ENCODE data around the gene EMID1. TPM values are rescaled to one million over a fixed set of nuclear protein-coding genes. Genes with fewer than 3 reads are reported as not detected.

EMID1 gene
- total RNA-seq, 1 experiment from 2014 or later, result 1.1 TPM

- Histone ChIP-seq H3K4me3 (no peak overlapping the region), H4K20me1 (ENCODE audit: insufficient read depth) (no peaks in the 10 kb centered on the region), H3K4me2 (no peak overlapping the region), H3K27me3 (ENCODE audit: insufficient read depth, low read depth) (peaks cover 3% of the 10 kb centered on the region; the same call in 1 of the 2 replicates), H3K9me2 (ENCODE audit: insufficient read depth) (no peaks in the 10 kb centered on the region), H3K36me3 (ENCODE audit: low read depth) (no peaks in the 10 kb centered on the region), H3K4me1 (replicated peaks; ENCODE audit: insufficient read depth) (no peaks in the 10 kb centered on the region), H2AFZ (no peak overlapping the region), H3K27ac (no peak overlapping the region), H3K79me2 (ENCODE audit: low read depth) (no peaks in the 10 kb centered on the region), H3F3A (ENCODE audit: insufficient read depth, low read depth) (no peaks in the 10 kb centered on the region), H3K9me3 (ENCODE audit: insufficient read depth, low read depth) (no peaks in the 10 kb centered on the region)
- CTCF ChIA-PET, result no interaction called here
- POLR2A ChIA-PET (ENCODE audit: unreplicated experiment), result no interaction called here
- intact Hi-C loops (cut with micrococcal nuclease; ENCODE audit: unreplicated experiment), result no loop called here
- DNase-seq, result no peak
- BruUV-seq (replicated peaks), result no TSS peak
- TF ChIP-seq CTCF (conservative IDR thresholded peaks at IDR 0.05) (no peak), EZH2 (IDR thresholded peaks at IDR 0.05; ENCODE audit: low read depth) (no peak)
Observed at GRCh38 chr22:29165321-29166060, 40.2 kb upstream of the EMID1 start.

- H3K79me2 ChIP-seq (ENCODE audit: low read depth), result no peaks in the 10 kb centered on the region
- ChIA-PET CTCF (no interaction called here), POLR2A (ENCODE audit: unreplicated experiment) (no interaction called here)
- TF ChIP-seq EZH2 (IDR thresholded peaks at IDR 0.05; ENCODE audit: low read depth), result no peak
- no peak for TF ChIP-seq CTCF (conservative IDR thresholded peaks at IDR 0.05)
- no peaks in the 10 kb centered on the region for H3K9me2 ChIP-seq (ENCODE audit: insufficient read depth)
- H3K4me3 ChIP-seq, result no peak overlapping the region
- H3K36me3 ChIP-seq (ENCODE audit: low read depth), result no peaks in the 10 kb centered on the region
- BruUV-seq (replicated peaks), result no TSS peak
- no peak overlapping the region for H2AFZ ChIP-seq
- DNase-seq, result no peak
- H3K4me2 ChIP-seq, result no peak overlapping the region
- H3F3A ChIP-seq (ENCODE audit: insufficient read depth, low read depth), result no peaks in the 10 kb centered on the region
- no peaks in the 10 kb centered on the region for H4K20me1 ChIP-seq (ENCODE audit: insufficient read depth)
- H3K4me1 ChIP-seq (replicated peaks; ENCODE audit: insufficient read depth), result no peaks in the 10 kb centered on the region
- peaks cover 7% of the 10 kb centered on the region; the same call in 1 of the 2 replicates for H3K27me3 ChIP-seq (ENCODE audit: insufficient read depth, low read depth)
- intact Hi-C loops (cut with micrococcal nuclease; ENCODE audit: unreplicated experiment), result no loop called here
- H3K9me3 ChIP-seq (ENCODE audit: insufficient read depth, low read depth), result no peaks in the 10 kb centered on the region
- no peak overlapping the region for H3K27ac ChIP-seq
Observed at GRCh38 chr22:29166180-29166579, 39.5 kb upstream of the EMID1 start.

GRCh38 chr22:29167032-29167911 is 38.4 kb upstream of the EMID1 start:
- Histone ChIP-seq H3K27ac (no peak overlapping the region), H3K4me1 (replicated peaks; ENCODE audit: insufficient read depth) (no peaks in the 10 kb centered on the region), H3K9me2 (ENCODE audit: insufficient read depth) (no peaks in the 10 kb centered on the region), H3F3A (ENCODE audit: insufficient read depth, low read depth) (no peaks in the 10 kb centered on the region), H4K20me1 (ENCODE audit: insufficient read depth) (no peaks in the 10 kb centered on the region), H3K79me2 (ENCODE audit: low read depth) (no peaks in the 10 kb centered on the region), H2AFZ (no peak overlapping the region), H3K36me3 (ENCODE audit: low read depth) (no peaks in the 10 kb centered on the region), H3K4me3 (no peak overlapping the region), H3K27me3 (ENCODE audit: insufficient read depth, low read depth) (peaks cover 14% of the 10 kb centered on the region), H3K9me3 (ENCODE audit: insufficient read depth, low read depth) (no peaks in the 10 kb centered on the region), H3K4me2 (no peak overlapping the region)
- TF ChIP-seq EZH2 (IDR thresholded peaks at IDR 0.05; ENCODE audit: low read depth) (no peak), CTCF (conservative IDR thresholded peaks at IDR 0.05) (no peak)
- BruUV-seq (replicated peaks), result no TSS peak
- ChIA-PET CTCF (no interaction called here), POLR2A (ENCODE audit: unreplicated experiment) (no interaction called here)
- no peak for DNase-seq
- intact Hi-C loops (cut with micrococcal nuclease; ENCODE audit: unreplicated experiment), result no loop called here

Data from PC-9 (cell line).